AG08396 (cell line): ENCODE results near the gene CTNNA3.

Source experiments
- DNase-seq: peaks from one replicate; pipeline ENCODE4 v3.0.0; 2012; ENCODE audit warnings: low spot score, mixed read lengths

Gene CTNNA3

GRCh38 chr10:67327626-67328535 is 368.1 kb downstream of the CTNNA3 start:
- no peak for DNase-seq

DNA sequence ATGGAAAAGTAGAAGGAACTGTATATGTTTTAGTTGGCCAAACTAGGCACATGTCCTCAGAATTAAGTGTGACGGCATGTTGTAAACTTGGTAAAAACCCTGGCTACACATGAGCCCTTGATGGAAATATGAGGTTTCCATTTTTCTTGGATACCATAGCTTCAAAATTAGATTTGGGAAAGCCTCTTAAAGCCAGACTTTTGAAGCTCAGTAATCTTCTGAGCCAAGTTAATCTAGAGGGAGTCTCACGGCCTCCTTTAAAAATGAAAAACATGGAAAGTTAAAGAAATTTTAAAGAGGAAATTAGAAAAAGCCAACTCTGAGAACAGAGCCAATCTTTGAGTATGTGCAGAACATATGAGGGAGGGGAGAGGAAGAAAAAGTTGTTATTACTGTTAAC is 376.0 kb downstream of the CTNNA3 start:
- DNase-seq, result no peak

DNA sequence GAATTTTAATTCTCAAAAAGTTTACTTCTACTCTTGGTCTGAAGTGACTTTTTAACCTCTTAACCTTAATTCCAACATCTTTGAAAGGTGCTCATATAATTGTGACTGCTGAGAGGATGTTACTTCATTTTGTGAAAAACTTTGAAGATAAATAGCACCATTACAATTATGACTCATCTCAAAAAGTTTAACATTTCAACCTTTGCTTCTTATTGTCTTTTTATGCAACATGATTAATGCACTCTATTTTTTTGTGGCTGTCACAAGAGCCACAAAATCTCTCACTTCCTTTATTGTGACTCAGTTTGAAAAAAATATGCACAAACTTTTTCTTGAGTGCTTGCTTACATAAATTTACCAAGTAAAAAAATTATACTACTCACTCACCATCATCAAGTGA is 387.1 kb downstream of the CTNNA3 start:
- DNase-seq, result no peak

GRCh38 chr10:67306588-67307205 is 389.3 kb downstream of the CTNNA3 start:
- DNase-seq, result peak; percentile 3

DNA sequence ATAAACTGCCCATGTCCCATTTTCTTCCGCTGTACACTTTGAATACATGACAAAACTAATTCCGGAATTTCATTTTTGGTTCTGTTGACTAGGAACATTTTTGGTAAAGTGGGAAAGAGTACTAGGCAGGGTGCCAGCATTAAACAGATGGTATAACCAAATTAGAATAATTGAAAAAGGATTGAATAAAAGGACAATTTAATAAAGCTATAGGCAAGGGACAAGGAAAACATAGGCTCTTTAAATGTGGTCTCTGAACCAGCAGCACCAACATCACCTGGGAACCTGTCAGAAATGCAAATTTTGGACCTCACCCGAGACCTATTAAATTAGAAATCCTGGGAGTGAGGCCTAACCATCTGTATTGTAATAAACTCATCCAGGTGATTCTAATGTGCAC is 393.3 kb downstream of the CTNNA3 start:
- DNase-seq, result no peak

- DNase-seq, result no peak
These were observed 396.2 kb downstream of the CTNNA3 start for GRCh38 chr10:67299761-67300160.

DNA sequence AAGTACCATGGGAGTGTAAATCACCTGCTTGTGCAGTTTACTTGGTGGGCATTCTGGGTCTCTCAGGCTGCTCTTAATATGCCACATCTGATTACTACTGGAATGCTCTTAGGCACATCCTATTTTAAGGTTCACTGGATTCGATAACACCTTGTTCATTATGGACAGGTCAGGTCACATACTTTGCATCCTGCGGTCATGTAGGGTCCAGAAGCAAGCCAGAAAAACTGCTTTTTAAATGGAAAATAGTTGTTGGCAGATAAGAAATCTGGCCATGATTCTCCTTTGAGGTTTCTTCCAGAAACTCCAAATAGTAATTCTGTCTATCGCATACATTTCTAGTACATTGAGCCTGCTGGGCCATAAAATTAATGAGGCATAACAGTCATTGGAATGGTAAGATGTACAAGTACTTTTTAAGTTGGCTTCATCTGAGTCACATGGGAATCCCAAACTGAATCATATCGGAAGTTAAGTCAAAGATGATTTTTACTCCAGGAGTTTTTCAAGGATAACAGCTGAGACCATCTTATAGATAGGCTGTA is 398.3 kb downstream of the CTNNA3 start:
- DNase-seq, result no peak

DNA sequence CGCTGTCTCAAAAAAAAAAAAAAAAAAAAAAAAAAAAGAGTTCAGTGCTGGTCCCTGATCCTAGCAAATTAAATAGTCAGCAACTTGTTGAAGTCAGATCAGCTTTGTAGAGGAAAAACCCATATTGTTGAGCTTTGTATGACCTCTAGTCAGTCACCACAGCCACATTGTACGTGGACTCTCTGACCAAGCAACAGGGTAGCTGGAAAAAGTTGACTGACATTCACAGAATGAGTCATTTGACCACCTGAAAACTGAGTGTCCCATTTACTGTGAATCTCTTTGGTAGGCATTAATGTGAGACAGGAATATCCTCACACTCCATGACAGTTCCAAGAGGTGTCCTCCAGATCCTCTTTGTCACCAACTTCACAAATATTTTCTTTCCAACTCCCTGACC is 399.1 kb downstream of the CTNNA3 start:
- no peak for DNase-seq

DNA sequence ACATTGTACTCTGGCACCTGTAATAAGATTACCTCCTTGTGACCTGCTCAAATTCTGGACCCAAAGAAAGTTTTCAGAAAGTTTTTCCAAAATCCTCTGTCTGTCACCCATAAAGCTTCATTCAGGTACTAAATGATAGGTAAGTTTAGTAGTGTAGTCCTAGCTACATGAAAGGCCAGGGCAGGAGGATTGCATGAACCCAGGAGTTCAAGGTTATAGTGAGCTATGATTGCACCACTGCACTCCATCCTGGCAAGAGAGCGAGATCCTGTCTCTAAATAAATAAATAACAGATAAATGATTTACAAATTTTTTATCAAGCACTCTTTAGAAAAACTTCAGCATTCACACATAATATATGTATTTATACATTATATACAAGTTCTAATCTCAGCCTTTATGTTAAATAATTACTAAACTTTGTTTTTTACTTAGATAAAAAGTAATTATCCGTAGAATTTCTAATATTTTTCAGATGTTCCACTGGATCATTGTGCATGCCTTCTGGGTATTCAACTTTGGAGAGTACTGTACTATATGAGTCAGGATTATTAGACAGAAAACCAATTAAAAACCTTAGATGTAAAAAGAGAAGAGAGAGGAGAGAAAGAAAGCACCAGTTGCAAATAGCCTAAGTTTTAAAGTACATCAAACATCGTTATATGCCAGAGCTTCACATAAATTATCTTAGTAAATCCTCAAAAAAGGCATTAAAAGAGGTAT is 407.1 kb downstream of the CTNNA3 start:
- no peak for DNase-seq

- no peak for DNase-seq
These were observed 411.4 kb downstream of the CTNNA3 start for GRCh38 chr10:67284589-67284988.

DNA sequence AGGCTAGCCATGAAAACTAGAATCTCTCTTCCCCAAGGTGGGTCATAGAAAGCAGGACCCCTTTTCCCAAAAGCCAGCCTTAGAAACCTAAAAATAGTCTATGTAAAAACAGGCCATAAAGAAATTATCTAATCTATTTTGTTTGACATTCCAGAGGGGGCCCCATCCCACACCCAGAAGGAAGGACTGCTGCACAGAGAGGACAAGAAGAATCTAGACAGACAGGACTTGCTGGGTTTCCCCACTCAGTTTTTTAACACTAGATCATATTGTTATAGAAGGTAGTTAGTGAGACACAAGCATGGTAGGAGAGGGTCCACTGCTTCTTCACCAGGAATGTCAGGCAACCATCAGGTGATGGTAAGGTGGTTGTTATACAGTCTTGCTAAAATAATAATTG is 413.1 kb downstream of the CTNNA3 start:
- no peak for DNase-seq

GRCh38 chr10:67280405-67280804 is 415.6 kb downstream of the CTNNA3 start:
- DNase-seq, result no peak

DNA sequence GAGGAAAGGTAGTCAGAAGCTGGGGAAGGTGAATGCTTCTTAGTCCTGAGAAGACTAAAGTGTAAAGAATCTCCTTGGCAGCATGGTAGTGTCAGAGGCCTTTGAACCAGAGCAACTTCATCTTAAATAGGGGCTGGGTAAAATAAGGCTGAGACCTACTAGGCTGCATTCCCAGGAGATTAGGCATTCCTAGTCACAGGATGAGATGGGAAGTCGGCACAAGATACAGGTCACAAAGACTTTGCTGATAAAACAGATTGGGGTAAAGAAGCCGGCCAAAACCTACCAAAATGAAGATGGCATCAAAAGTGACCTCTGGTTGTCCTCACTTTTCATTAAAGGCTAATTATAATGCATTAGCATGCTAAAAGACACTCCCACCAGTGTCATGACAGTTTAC is 418.6 kb downstream of the CTNNA3 start:
- no peak for DNase-seq

- DNase-seq, result no peak
These were observed 426.2 kb downstream of the CTNNA3 start for GRCh38 chr10:67269828-67270227.

DNA sequence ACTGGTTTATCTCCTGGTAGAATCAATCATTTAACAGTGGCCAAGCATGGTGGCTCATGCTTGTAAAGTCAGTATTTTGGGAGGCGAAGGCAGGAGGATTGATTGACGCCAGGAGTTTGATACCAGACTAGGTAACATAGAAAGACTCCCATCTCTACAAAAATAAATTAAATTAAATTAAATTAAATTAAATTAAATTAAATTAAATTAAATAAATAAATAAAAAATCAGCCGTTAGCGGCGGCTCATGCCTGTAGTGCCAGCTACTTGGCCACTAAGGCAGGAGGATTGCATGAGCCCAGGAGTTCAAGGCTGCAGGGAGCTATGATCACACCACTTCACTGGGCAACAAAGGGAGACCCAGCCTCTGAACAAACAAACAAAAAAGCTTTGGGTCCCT is 427.8 kb downstream of the CTNNA3 start:
- no peak for DNase-seq

- no peak for DNase-seq
These were observed 433.3 kb downstream of the CTNNA3 start for GRCh38 chr10:67262675-67263074.

GRCh38 chr10:67261300-67261797 is 434.6 kb downstream of the CTNNA3 start:
- no peak for DNase-seq

DNA sequence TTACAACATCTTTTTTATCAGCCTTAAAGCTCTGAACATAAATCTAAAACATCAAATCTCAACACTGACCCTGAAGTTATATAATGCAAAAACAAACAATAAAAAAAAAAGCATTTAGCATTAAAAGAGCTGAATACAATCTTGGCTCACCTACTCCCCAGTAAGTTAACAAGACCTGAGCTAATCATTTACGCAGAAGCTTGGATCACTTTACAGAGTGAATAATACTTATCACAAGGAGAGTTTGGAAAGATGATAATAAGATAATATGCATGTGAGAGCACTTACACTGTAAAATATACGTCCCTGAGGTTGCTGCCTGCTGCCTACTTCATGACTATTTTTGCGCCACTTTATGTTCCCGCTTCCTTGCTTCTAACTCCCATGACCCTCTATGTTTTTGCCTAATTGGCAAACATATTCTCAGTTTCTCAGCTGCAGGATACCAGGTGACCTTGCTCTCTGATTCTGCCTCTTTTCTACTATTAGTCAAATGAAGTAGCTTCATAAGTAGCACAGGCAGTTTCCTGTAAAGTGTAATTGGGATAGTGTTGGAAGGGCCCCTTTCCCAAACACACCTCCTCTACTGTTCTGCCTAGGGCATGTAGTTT is 436.6 kb downstream of the CTNNA3 start:
- no peak for DNase-seq

GRCh38 chr10:67257427-67258144 is 438.4 kb downstream of the CTNNA3 start:
- no peak for DNase-seq

DNA sequence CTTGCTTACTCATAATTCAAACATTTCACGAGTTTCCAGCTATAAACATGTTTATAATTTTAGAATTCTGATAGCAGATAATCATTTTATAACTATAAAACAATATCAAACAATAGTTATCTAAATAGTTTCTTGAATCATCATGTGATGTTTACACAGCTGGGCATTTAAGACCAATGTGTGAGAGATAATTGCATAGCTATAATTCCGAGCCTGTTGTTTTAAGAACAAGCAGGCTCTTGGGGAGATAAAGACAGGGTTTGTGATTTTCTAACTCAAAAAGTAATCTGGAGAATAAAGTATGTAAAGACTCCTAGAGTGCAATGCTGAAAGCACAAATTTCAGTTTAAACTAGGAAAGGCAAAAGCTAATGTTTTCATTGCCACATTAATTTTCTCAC is 439.0 kb downstream of the CTNNA3 start:
- DNase-seq, result no peak

DNA sequence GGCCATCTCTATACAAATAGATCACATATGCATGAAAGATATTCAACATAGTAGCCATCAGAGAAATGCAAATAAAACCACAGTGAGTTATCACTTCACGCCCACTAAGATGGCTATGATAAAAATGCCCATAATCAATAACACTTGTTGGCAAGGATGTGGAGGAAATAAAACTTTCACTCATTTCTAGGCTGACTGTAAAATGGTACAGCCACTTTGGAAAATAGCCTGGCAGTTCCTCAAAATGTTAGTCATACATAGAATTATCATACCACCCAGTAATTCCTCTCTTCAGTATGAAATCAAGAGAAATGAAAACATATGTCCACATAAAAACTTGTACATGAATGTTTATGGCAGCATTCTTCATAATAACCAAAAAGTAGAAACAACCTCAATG is 445.3 kb downstream of the CTNNA3 start:
- no peak for DNase-seq
